Prostate gland (tissue), 2 donors: ENCODE measurements around the gene ANKRD27. TPM values are rescaled to one million over a fixed set of nuclear protein-coding genes. Genes with fewer than 3 reads are reported as not detected.

Source experiments
- DNase-seq: peaks from one replicate; pipeline ENCODE4 v3.0.0-alpha.2; 2019; ENCODE audit warnings: low spot score
- H3K27ac ChIP-seq, 2 donors: fragments of 200-600 bp; sonication (generic); 2 replicates each; pipeline ENCODE4 v1.5.1; 2017 to 2019
- H3K27me3 ChIP-seq: fragments of 200-600 bp; sonication (generic); replicated peaks from 2 replicates; pipeline ENCODE4 v1.5.1; 2019; ENCODE audit not compliant: insufficient read depth
- H3K36me3 ChIP-seq, 2 donors: fragments of 200-600 bp; sonication (generic); 1 replicate in 1 of 2; 2 replicates in 1 of 2; pipeline versions ENCODE4 v1.5.1 to v1.8.1; 2017 to 2019
- H3K4me1 ChIP-seq: fragments of 200-600 bp; sonication (generic); replicated peaks from 2 replicates; pipeline ENCODE4 v1.5.1; 2019
- H3K4me3 ChIP-seq, 2 donors: fragments of 200-600 bp; sonication (generic); 2 replicates each; pipeline ENCODE4 v1.5.1; 2017 to 2019
- H3K9me3 ChIP-seq: fragments of 200-600 bp; sonication (generic); 2 replicates; pipeline ENCODE4 v1.5.1; 2017
- POLR2A ChIP-seq: fragments of 450-650 bp; IDR thresholded peaks from one replicate; pipeline ENCODE4 v1.6.1; 2016; ENCODE audit warnings: antibody characterized with exemption, mild to moderate bottlenecking
- POLR2AphosphoS5 ChIP-seq: sonication (generic); formaldehyde crosslinking; IDR thresholded peaks from one replicate; pipeline ENCODE4 v1.6.1; 2017; ENCODE audit warnings: antibody characterized with exemption
- WGBS: methylation state at CpG from one replicate; pipeline ENCODE4 v1.1.5; 2018; 5-methylcytosine and 5-hydroxymethylcytosine counted together
- intact Hi-C: fragments of 100-400 bp; cut with DNase I; formaldehyde crosslinking; loops from one replicate; pipeline ENCODE4 v1.14.2; 2022
- total RNA-seq, 2 donors: library from RNA; depleted of rRNA; stranded (reverse); fragments of >200 nt; gene quantifications; one replicate each; pipeline ENCODE4 v1.1.0, GENCODE V29; 2016
- TF ChIP-seq, protein P1 (sequence below), 4 experiments: fragments of 200-600 bp in 2 of 4; fragments of 450-650 bp in 2 of 4; sonication (generic) in 2 of 4; IDR thresholded peaks; 1 replicate in 3 of 4; 2 replicates in 1 of 4; pipeline ENCODE4 v1.5.1; 2016 to 2019; ENCODE audit warnings: antibody characterized with exemption in 4 of 4, mild to moderate bottlenecking in 2 of 4, moderate library complexity in 2 of 4

The ANKRD27 gene
- total RNA-seq, 2 donors from 2014 or later, result 25.7 to 51.4 TPM

DNA sequence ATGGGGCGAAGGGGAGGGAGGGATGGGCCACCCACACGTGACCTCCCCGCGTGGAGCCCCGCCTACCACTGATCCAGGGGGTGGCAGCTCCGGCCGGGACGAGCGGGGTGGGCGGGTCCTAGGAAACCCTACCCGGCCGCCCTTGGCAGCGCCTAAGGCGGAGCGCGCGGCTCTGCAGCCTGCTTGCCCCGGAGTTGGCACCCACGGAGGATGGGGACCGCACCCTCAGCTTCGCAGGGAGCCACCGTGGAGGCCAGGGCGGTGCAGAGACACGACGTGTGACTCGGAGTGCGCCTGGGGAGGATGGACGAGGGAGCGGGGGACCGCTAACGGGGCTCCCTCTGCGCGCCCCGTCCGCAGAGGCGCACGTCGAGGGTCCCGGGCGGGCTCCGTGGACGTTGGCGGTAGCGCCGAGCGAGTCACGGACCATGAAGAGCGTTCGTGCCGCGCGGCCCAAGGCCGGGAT is 773 bp upstream of the ANKRD27 start, which contains the start of gene RGS9BP:
RGS9BP (plus strand) TSS at position 129 of the 466 bp plus-strand sequence. CDS start 416 bp downstream, outside the sequence.
- peak within 1 kb of the TSS; percentile 85 to 87 for H3K27ac ChIP-seq
- under 1% methylated on average over 30 of the region's 53 CpGs for WGBS
- intact Hi-C loops, result loop anchor here (10.0 kb wide), 2 partner anchors 271 to 331 kb away; partner anchors contain the start of genes DPY19L3 and ZNF507
- no peak for TF ChIP-seq POLR2AphosphoS5
- TF ChIP-seq, protein P1, sequence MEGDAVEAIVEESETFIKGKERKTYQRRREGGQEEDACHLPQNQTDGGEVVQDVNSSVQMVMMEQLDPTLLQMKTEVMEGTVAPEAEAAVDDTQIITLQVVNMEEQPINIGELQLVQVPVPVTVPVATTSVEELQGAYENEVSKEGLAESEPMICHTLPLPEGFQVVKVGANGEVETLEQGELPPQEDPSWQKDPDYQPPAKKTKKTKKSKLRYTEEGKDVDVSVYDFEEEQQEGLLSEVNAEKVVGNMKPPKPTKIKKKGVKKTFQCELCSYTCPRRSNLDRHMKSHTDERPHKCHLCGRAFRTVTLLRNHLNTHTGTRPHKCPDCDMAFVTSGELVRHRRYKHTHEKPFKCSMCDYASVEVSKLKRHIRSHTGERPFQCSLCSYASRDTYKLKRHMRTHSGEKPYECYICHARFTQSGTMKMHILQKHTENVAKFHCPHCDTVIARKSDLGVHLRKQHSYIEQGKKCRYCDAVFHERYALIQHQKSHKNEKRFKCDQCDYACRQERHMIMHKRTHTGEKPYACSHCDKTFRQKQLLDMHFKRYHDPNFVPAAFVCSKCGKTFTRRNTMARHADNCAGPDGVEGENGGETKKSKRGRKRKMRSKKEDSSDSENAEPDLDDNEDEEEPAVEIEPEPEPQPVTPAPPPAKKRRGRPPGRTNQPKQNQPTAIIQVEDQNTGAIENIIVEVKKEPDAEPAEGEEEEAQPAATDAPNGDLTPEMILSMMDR (IDR thresholded peaks at IDR 0.05), result no peak
- no peak for TF ChIP-seq POLR2A
- H3K27me3 ChIP-seq, result no peaks in the 10 kb centered on the region
- H3K9me3 ChIP-seq, result no peaks in the 10 kb centered on the region
- no peaks in the 10 kb centered on the region for H3K36me3 ChIP-seq
- peak within 1 kb of the TSS; percentile 89 to 94 for H3K4me3 ChIP-seq
- peaks cover 3% of the 10 kb centered on the region for H3K4me1 ChIP-seq
- DNase-seq, result peak; percentile 70

DNA sequence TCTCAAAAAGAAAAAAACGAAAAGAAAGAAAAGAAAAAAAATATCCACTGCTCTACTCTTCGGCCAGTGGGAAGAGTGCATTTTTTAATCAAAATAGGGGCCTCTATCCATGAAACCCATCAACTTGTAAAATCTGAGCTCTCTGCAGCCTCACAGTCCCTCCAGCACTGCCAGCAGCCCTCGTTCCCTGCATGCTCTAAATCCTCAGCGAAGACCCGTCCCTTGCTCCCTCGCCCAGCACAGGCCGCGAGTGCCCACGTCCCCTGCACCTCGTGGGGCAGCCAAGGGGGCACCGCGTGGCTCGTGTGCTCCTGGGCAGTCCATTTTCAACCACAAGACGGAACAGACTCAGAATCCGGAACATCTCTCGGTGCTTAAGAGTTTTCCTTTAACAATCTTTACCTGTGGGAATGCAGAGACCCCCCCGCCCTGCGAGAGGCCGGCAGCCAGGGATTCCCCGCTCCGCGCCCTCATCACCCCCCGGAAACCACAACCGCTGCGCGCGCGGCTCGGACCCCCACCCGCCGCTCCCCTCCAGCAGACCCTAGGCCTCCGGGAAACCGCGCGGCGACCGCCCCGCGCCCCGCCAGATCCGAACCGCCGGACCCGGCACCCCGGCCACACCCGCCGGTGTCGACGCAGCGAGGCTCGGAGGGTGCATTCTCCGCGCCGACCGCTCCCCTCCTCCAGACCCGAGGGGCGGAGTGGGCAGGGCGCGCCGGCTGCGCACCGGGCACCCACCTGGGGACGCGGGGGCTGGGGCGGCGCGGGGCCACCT is 638 bp downstream of the ANKRD27 start:
- DNase-seq, result no peak
- TF ChIP-seq, protein P1 (IDR thresholded peaks at IDR 0.05), result peak in 2 of 4 experiments; percentile 19 to 23
- no peak for TF ChIP-seq POLR2AphosphoS5
- H3K4me1 ChIP-seq, result peaks cover 3% of the 10 kb centered on the region
- peak overlapping the region; percentile 85 to 87 for H3K27ac ChIP-seq
- H3K9me3 ChIP-seq, result no peaks in the 10 kb centered on the region
- no peaks in the 10 kb centered on the region for H3K36me3 ChIP-seq
- WGBS, result 1% methylated on average over 63 of the region's 67 CpGs
- no peaks in the 10 kb centered on the region for H3K27me3 ChIP-seq
- intact Hi-C loops, result loop anchor here (10.0 kb wide), 2 partner anchors 270 to 330 kb away; partner anchors contain the start of genes DPY19L3 and ZNF507
- H3K4me3 ChIP-seq, result peak overlapping the region; percentile 89 to 94

DNA sequence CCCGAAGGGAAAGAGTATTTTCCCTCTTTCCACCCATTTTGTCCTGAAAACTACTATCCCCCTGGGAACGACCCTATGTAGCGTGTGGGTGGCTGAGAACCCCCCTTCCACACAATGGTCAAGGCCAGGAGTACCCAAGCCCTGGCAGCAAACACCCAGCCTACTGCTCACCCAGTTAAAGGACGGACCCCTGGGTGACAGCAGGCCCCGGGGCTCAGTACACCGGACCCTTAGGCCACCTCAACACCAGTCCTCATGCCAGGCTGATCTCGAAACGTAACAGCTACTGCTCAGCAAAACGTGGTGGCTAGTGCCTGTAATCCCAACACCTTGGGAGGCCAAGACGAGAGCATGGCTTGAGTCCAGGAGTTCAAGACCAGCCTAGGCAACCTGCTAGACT is 1.4 kb downstream of the ANKRD27 start:
- WGBS, result 85% methylated on average over 10 of the region's 10 CpGs

DNA sequence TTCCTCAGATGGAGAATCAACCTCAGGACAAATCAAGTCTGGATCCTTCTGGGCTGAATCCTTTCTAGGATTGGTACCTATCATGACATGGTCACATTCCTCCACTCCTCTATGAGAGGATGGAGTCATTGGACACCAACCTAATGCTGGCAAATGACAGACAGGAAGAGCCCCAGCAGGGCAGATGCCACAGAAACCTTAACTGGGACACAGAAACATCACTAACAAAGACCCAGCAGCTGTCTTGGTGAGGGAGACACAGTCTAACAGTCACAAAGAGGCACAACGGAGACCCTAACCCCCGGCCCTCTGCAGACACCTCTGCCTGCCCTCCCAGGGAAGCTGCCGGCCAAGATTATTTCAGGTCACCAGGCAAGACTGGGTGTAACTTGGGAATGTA is 2.1 kb downstream of the ANKRD27 start:
- peaks cover 3% of the 10 kb centered on the region for H3K4me1 ChIP-seq
- no peaks in the 10 kb centered on the region for H3K36me3 ChIP-seq
- no peak for DNase-seq
- no peak for TF ChIP-seq POLR2A
- no peak for TF ChIP-seq POLR2AphosphoS5
- TF ChIP-seq, protein P1 (IDR thresholded peaks at IDR 0.05), result no peak
- H3K9me3 ChIP-seq, result no peaks in the 10 kb centered on the region
- intact Hi-C loops, result loop anchor here (10.0 kb wide), 2 partner anchors 268 to 328 kb away; partner anchors contain the start of genes DPY19L3 and ZNF507
- H3K4me3 ChIP-seq, result no peak overlapping the region
- WGBS, result 90% methylated on average over 3 of the region's 3 CpGs
- no peak overlapping the region for H3K27ac ChIP-seq
- no peaks in the 10 kb centered on the region for H3K27me3 ChIP-seq

More for the DNA sequence above, 1.4 kb downstream of the ANKRD27 start:
- TF ChIP-seq POLR2A (no peak), POLR2AphosphoS5 (no peak)
- TF ChIP-seq, protein P1 (IDR thresholded peaks at IDR 0.05), result no peak
- Histone ChIP-seq H3K36me3 (no peaks in the 10 kb centered on the region), H3K9me3 (no peaks in the 10 kb centered on the region), H3K27me3 (no peaks in the 10 kb centered on the region), H3K4me1 (peaks cover 3% of the 10 kb centered on the region), H3K4me3 (no peak overlapping the region), H3K27ac (no peak overlapping the region)
- no peak for DNase-seq
- intact Hi-C loops, result loop anchor here (10.0 kb wide), 2 partner anchors 269 to 329 kb away; partner anchors contain the start of genes DPY19L3 and ZNF507
